IPS-20b (cell line): ENCODE results near the gene PKHD1.

Experiments
- H3K27ac ChIP-seq: one replicate; pipeline ENCODE4 v1.5.1; 2013; ENCODE audit warnings: low read length
- H3K27me3 ChIP-seq: 2 replicates; pipeline ENCODE4 v1.6.1; 2013; ENCODE audit warnings: mild to moderate bottlenecking, low read length, inconsistent platforms; ENCODE audit not compliant: insufficient read depth
- H3K36me3 ChIP-seq: 2 replicates; pipeline ENCODE4 v1.6.1; 2013; ENCODE audit warnings: low read depth, mild to moderate bottlenecking, inconsistent platforms, low read length, moderate library complexity; ENCODE audit not compliant: insufficient read depth
- H3K4me1 ChIP-seq: 2 replicates; pipeline ENCODE4 v1.6.1; 2013; ENCODE audit warnings: mild to moderate bottlenecking, control low read depth, inconsistent platforms, low read length, moderate library complexity; ENCODE audit not compliant: insufficient read depth
- H3K4me3 ChIP-seq: 2 replicates; pipeline ENCODE4 v1.5.1; 2013; ENCODE audit warnings: mild to moderate bottlenecking, low read length, inconsistent platforms
- H3K9ac ChIP-seq: 2 replicates; pipeline ENCODE4 v1.6.1; 2013; ENCODE audit warnings: low read depth, mild to moderate bottlenecking, inconsistent platforms, low read length, moderate library complexity
- H3K9me3 ChIP-seq: 2 replicates; pipeline ENCODE4 v1.6.1; 2013; ENCODE audit warnings: mild to moderate bottlenecking, low read depth, low read length, inconsistent platforms; ENCODE audit not compliant: insufficient read depth

PKHD1 gene

DNA sequence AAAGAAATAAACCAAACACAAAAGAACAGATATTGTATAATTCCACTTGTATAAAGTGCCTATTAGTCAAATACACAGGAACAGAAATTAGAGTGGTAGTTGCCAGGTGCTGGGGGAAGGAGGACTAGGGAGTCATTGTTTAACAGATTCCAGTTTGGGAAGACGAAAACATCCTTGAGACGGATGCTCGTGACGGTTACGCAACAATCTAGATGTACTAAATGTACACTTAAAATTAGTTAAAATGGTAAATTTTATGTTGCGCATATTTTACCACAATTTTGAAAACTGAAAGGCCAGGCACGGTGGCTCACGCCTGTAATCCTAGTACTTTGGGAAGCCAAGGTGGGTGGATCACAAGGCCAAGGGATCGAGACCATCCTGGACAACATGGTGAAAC lies 111.0 kb downstream of the PKHD1 start:
- no peak overlapping the region for H3K27ac ChIP-seq
- no peaks in the 10 kb centered on the region for H3K36me3 ChIP-seq
- no peaks in the 10 kb centered on the region for H3K4me1 ChIP-seq
- no peak overlapping the region for H3K9ac ChIP-seq
- no peak overlapping the region for H3K4me3 ChIP-seq
- H3K9me3 ChIP-seq: no peaks in the 10 kb centered on the region
- no peaks in the 10 kb centered on the region for H3K27me3 ChIP-seq

DNA sequence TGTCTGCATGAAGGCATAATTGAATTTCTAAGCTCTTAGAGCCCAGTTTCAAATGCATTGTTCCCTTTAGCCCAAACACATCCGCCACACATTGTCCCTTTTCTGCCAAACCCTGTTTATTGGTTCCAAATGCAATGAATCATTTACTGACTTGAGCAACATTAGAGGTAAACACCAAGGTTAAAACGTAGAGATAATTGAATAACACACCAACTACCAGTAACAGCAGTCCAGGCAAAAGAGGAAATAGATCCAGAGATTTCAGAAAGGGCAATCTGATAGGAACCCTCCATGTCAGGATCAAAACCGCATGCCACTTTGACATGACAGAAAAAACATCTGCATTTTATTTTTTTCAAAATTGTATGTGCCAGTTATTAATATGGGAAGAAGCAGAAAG lies 114.8 kb downstream of the PKHD1 start:
- Histone ChIP-seq H3K27me3 (no peaks in the 10 kb centered on the region), H3K4me3 (no peak overlapping the region), H3K9me3 (no peaks in the 10 kb centered on the region), H3K27ac (no peak overlapping the region), H3K9ac (no peak overlapping the region), H3K36me3 (no peaks in the 10 kb centered on the region), H3K4me1 (no peaks in the 10 kb centered on the region)

- Histone ChIP-seq H3K9ac (no peak overlapping the region), H3K27me3 (no peaks in the 10 kb centered on the region), H3K9me3 (no peaks in the 10 kb centered on the region), H3K27ac (no peak overlapping the region), H3K36me3 (no peaks in the 10 kb centered on the region), H3K4me1 (no peaks in the 10 kb centered on the region), H3K4me3 (no peak overlapping the region)
Observed at GRCh38 chr6:51968265-51968664, 119.1 kb downstream of the PKHD1 start.

DNA sequence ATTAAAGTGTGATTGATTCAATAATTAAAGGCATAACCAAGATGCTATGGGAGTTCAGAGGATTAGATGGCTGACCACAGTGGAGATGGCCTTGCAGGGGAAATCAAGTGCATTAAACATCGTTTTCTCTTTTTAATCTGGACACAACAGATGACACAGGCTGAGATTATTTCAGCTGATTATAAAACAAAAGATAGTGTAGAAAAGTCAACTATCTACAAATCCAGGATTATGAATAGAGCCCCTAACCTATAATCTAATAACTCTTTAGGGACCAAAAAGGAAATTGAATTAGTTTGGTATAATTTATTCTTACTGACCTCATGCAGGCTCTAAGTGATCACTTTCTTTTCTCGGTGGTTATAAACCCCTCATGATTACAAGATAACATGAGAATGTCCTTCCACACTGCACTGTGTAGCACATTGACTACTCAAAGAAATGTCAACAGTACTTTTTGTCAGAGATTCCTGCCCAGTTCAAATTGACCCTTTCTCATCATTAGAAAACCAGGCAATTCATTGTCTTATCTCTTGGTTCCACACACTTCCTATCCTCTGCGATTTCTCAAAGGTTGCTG lies 122.1 kb downstream of the PKHD1 start:
- H3K4me1 ChIP-seq: no peaks in the 10 kb centered on the region

DNA sequence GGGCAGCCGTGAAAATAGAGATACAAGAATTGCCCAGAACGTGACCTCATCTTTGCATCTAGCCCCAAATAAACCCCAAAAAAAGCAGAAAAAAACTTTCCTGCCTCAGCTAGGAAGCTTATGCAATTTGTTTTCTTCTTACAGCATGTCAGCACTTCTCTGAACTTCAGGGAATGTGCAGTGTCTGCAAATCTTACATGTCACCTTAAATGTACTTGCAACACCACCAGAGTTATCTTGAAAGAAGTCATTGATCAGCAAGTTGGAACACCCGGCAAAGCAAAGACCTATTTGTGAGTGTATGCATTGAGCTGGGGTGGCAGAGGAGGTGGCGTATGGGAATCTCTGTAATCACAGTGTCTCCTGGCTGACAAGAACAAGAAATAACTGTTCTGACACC lies 123.4 kb downstream of the PKHD1 start:
- Histone ChIP-seq H3K36me3 (no peaks in the 10 kb centered on the region), H3K27me3 (no peaks in the 10 kb centered on the region), H3K4me1 (no peaks in the 10 kb centered on the region), H3K27ac (no peak overlapping the region), H3K9ac (no peak overlapping the region), H3K9me3 (no peaks in the 10 kb centered on the region), H3K4me3 (no peak overlapping the region)

More for the DNA sequence above, 122.1 kb downstream of the PKHD1 start:
- H3K4me3 ChIP-seq: no peak overlapping the region
- no peaks in the 10 kb centered on the region for H3K36me3 ChIP-seq
- no peaks in the 10 kb centered on the region for H3K9me3 ChIP-seq
- no peak overlapping the region for H3K27ac ChIP-seq
- no peaks in the 10 kb centered on the region for H3K27me3 ChIP-seq
- no peak overlapping the region for H3K9ac ChIP-seq

DNA sequence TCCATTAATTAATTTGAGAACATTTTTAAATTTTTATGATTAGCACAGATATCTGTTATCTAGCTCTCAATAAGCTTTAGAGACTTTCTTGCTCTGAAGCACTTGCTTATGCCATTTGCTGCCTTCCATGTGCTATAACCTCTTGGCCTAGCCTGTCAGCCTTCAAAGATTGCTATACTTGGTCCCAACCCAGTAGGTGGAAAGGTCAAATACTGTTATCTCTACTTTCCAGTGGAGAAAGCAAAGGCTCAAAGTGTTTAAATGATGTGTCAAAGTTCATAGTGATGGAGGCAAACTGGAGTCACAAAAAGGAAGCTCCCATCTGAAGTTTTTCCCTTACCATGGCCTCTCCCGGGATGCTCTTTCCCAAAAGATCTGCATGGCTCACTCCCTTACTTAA lies 125.1 kb downstream of the PKHD1 start:
- Histone ChIP-seq H3K27me3 (no peaks in the 10 kb centered on the region), H3K27ac (no peak overlapping the region), H3K9me3 (no peaks in the 10 kb centered on the region), H3K4me1 (no peaks in the 10 kb centered on the region), H3K36me3 (no peaks in the 10 kb centered on the region), H3K9ac (no peak overlapping the region), H3K4me3 (no peak overlapping the region)

GRCh38 chr6:51960419-51960818 lies 127.0 kb downstream of the PKHD1 start:
- Histone ChIP-seq H3K9me3 (no peaks in the 10 kb centered on the region), H3K27me3 (no peaks in the 10 kb centered on the region), H3K36me3 (no peaks in the 10 kb centered on the region), H3K27ac (no peak overlapping the region), H3K4me1 (no peaks in the 10 kb centered on the region), H3K9ac (no peak overlapping the region), H3K4me3 (no peak overlapping the region)

DNA sequence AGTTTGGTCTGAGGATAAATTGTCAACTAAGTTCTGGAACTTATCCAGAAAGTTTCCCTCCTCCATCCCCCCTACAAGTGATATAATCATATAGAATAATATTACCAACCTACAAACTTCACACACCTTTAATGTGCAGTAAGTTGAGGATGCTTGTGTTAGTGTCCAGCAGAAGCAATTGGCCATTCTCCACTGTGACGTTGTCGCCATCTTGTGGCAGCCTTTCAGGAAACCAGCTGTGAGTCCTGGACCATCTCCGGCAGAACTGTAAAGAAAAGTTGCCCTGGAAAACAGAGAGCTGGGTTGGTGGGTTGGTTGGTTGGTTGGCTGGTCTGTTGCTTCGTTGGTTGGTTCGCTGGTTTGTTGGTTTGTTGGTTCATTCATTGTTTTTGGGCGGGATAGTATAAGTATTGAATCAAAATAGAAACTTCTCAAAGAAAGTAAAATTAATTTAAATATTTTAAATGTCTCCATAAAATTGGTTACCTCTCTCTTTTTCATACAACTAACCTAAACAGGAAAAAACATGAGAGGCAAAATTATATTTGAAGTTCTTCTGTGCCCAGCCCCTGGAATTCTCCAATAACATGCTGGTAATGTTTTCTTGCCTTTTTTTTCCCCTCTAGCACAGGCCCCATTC lies 127.5 kb downstream of the PKHD1 start:
- Histone ChIP-seq H3K27ac (no peak overlapping the region), H3K4me3 (no peak overlapping the region), H3K9ac (no peak overlapping the region), H3K36me3 (no peaks in the 10 kb centered on the region), H3K9me3 (no peaks in the 10 kb centered on the region), H3K27me3 (no peaks in the 10 kb centered on the region), H3K4me1 (no peaks in the 10 kb centered on the region)

- Histone ChIP-seq H3K27ac (no peak overlapping the region), H3K9ac (no peak overlapping the region), H3K36me3 (no peaks in the 10 kb centered on the region), H3K27me3 (no peaks in the 10 kb centered on the region), H3K4me3 (no peak overlapping the region), H3K4me1 (no peaks in the 10 kb centered on the region), H3K9me3 (no peaks in the 10 kb centered on the region)
Observed at GRCh38 chr6:51954681-51955080, 132.7 kb downstream of the PKHD1 start.

- H3K27ac ChIP-seq: no peak overlapping the region
- H3K9ac ChIP-seq: no peak overlapping the region
Observed at GRCh38 chr6:51953246-51953645, 134.2 kb downstream of the PKHD1 start.

DNA sequence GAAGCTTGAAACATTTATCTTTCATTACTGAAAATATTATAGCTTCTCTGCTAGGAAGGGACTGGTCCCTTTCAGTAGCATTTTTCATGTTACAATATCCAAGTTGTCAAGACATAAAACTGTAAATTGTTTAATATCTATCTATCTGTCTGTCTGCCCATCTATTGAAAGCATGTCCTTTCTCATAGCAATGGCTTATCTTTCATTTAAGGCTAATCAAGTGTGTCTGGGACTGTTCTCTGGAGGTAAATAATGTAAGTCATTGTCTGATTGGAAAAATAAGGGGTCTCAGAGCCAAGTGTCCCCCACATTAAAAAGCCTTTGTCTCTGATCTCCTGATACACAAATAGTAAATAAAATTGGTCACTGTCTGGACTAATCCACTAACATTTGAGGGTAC lies 135.5 kb downstream of the PKHD1 start:
- H3K9me3 ChIP-seq: no peaks in the 10 kb centered on the region

More at GRCh38 chr6:51953246-51953645, 134.2 kb downstream of the PKHD1 start:
- H3K4me1 ChIP-seq: no peaks in the 10 kb centered on the region
- H3K4me3 ChIP-seq: no peak overlapping the region
- H3K27me3 ChIP-seq: no peaks in the 10 kb centered on the region
- H3K9me3 ChIP-seq: no peaks in the 10 kb centered on the region
- H3K36me3 ChIP-seq: no peaks in the 10 kb centered on the region

DNA sequence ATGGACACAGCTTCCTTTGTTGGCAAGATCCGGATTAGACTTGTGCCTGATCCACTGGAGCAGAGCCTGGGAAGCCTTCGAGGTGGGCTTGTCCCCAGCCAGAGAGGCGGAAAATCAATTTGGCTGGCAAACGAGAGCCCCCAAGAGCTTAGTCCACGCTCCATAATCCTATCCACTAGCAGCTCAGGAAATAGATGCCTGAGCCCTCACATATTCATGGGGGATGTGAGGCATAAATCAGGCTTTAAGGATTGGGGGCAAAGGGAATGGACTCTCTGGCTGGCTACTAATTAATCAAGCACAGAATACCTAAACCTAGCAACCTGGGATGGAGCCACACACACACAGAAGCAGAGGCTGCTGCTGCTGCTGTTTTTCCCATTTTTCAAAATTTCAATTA lies 137.9 kb downstream of the PKHD1 start:
- Histone ChIP-seq H3K4me3 (no peak overlapping the region), H3K9ac (no peak overlapping the region), H3K27ac (no peak overlapping the region), H3K27me3 (no peaks in the 10 kb centered on the region), H3K4me1 (no peaks in the 10 kb centered on the region), H3K36me3 (no peaks in the 10 kb centered on the region), H3K9me3 (no peaks in the 10 kb centered on the region)

More for the DNA sequence above, 135.5 kb downstream of the PKHD1 start:
- Histone ChIP-seq H3K4me1 (no peaks in the 10 kb centered on the region), H3K27ac (no peak overlapping the region), H3K9ac (no peak overlapping the region), H3K4me3 (no peak overlapping the region), H3K27me3 (no peaks in the 10 kb centered on the region), H3K36me3 (no peaks in the 10 kb centered on the region)
